Neural cell (in vitro differentiated cells): Measurements from ENCODE around the gene ARHGAP20. TPM values are rescaled to one million over a fixed set of nuclear protein-coding genes. Genes with fewer than 3 reads are reported as not detected.

Source experiments
- H2AFZ ChIP-seq: fragments of 200-600, 300-800 bp; sonication (generic), shearing (Covaris generic); 2 replicates; pipeline ENCODE4 v1.6.0; 2014; ENCODE audit warnings: low read depth, mild to moderate bottlenecking, antibody characterized with exemption, low read length, moderate library complexity
- H3F3A ChIP-seq: fragments of 200-600 bp; shearing (Covaris generic); 2 replicates; pipeline ENCODE4 v1.6.1; 2016; ENCODE audit warnings: mild to moderate bottlenecking, moderate library complexity, mixed read lengths, antibody characterized with exemption, low read length; ENCODE audit not compliant: insufficient read depth, poor library complexity, severe bottlenecking
- H3K27ac ChIP-seq: fragments of 200-600, 300-800 bp; sonication (generic), shearing (Covaris generic); 2 replicates; pipeline ENCODE4 v1.5.1; 2014; ENCODE audit warnings: mild to moderate bottlenecking, low read length, moderate library complexity
- H3K27me3 ChIP-seq: fragments of 300-800, 200-600 bp; sonication (generic), shearing (Covaris generic); 2 replicates; pipeline ENCODE4 v1.6.0; 2014; ENCODE audit warnings: mild to moderate bottlenecking, low read depth, low read length, moderate library complexity; ENCODE audit not compliant: insufficient read depth
- H3K36me3 ChIP-seq: fragments of 300-800, 200-600 bp; sonication (generic), shearing (Covaris generic); 2 replicates; pipeline ENCODE4 v1.5.1; 2014; ENCODE audit warnings: mild to moderate bottlenecking, antibody characterized with exemption, low read length, moderate library complexity; ENCODE audit not compliant: insufficient read depth
- H3K4me2 ChIP-seq: fragments of 300-800, 200-600 bp; sonication (generic), shearing (Covaris generic); 2 replicates; pipeline ENCODE4 v1.6.0; 2014; ENCODE audit warnings: mild to moderate bottlenecking, low read length
- H3K4me3 ChIP-seq: fragments of 300-800, 200-600 bp; sonication (generic), shearing (Covaris generic); 2 replicates; pipeline ENCODE4 v1.5.1; 2014; ENCODE audit warnings: mild to moderate bottlenecking, low read length, moderate library complexity
- H3K79me2 ChIP-seq: fragments of 200-600 bp; shearing (Covaris generic); replicated peaks from 2 replicates; pipeline ENCODE4 v1.6.0; 2014; ENCODE audit warnings: mild to moderate bottlenecking, low read length, moderate library complexity; ENCODE audit not compliant: insufficient read depth
- H3K9ac ChIP-seq: fragments of 300-800, 200-600 bp; sonication (generic), shearing (Covaris generic); 2 replicates; pipeline ENCODE4 v1.6.1; 2016; ENCODE audit warnings: mild to moderate bottlenecking, low read length, mixed read lengths
- H3K9me2 ChIP-seq: fragments of 200-600 bp; shearing (Covaris generic); 2 replicates; pipeline ENCODE4 v1.6.1; 2016; ENCODE audit warnings: mild to moderate bottlenecking, low read length, mixed read lengths; ENCODE audit not compliant: insufficient read depth
- H3K9me3 ChIP-seq: fragments of 200-600, 300-800 bp; sonication (generic), shearing (Covaris generic); 2 replicates; pipeline ENCODE4 v1.6.1; 2016; ENCODE audit warnings: mild to moderate bottlenecking, mixed run types, low read length, moderate library complexity, mixed read lengths
- H4K20me1 ChIP-seq: fragments of 200-600 bp; shearing (Covaris generic); 2 replicates; pipeline ENCODE4 v1.6.1; 2016; ENCODE audit warnings: mild to moderate bottlenecking, mixed run types; ENCODE audit not compliant: insufficient read depth
- CTCF ChIP-seq: fragments of 450-650 bp; IDR thresholded peaks from 2 replicates; pipeline ENCODE4 v1.5.1; 2014; ENCODE audit warnings: antibody characterized with exemption, mild to moderate bottlenecking, moderate library complexity; ENCODE audit not compliant: poor library complexity, severe bottlenecking
- EP300 ChIP-seq: fragments of 450-650 bp; conservative IDR thresholded peaks from 2 replicates; pipeline ENCODE4 v1.6.1; 2014; ENCODE audit warnings: antibody characterized with exemption, mild to moderate bottlenecking, moderate library complexity; ENCODE audit not compliant: poor library complexity, severe bottlenecking
- EZH2 ChIP-seq: fragments of 200-600, 300-800 bp; shearing (Covaris generic), sonication (generic); IDR thresholded peaks from 2 replicates; pipeline ENCODE4 v1.6.1; 2014; ENCODE audit warnings: antibody characterized with exemption, low read length, borderline replicate concordance, mild to moderate bottlenecking; ENCODE audit not compliant: insufficient read depth, poor library complexity, severe bottlenecking
- MXI1 ChIP-seq: fragments of 450-650 bp; conservative IDR thresholded peaks from 2 replicates; pipeline ENCODE4 v1.6.1; 2014; ENCODE audit warnings: antibody characterized with exemption, mild to moderate bottlenecking; ENCODE audit not compliant: poor library complexity, severe bottlenecking
- POLR2AphosphoS5 ChIP-seq: IDR thresholded peaks from 2 replicates; pipeline ENCODE4 v1.6.1; 2012
- RAD21 ChIP-seq: fragments of 450-650 bp; conservative IDR thresholded peaks from 2 replicates; pipeline ENCODE4 v1.6.1; 2014; ENCODE audit warnings: antibody characterized with exemption, mild to moderate bottlenecking, moderate library complexity
- REST ChIP-seq: IDR thresholded peaks from 2 replicates; pipeline ENCODE4 v1.6.1; 2012; ENCODE audit warnings: borderline replicate concordance
- SMC3 ChIP-seq: fragments of 450-650 bp; conservative IDR thresholded peaks from 2 replicates; pipeline ENCODE4 v1.6.1; 2014; ENCODE audit warnings: antibody characterized with exemption, mild to moderate bottlenecking, moderate library complexity; ENCODE audit not compliant: poor library complexity
- TAF1 ChIP-seq: IDR thresholded peaks from 2 replicates; pipeline ENCODE4 v1.6.1; 2012; ENCODE audit warnings: low read depth
- polyA plus RNA-seq: library from polyadenylated mRNA; depleted of rRNA; stranded (reverse); fragments of >200 nt; gene quantifications from 2 replicates; pipeline ENCODE4 v1.2.3, GENCODE V29; 2014

Gene ARHGAP20
- polyA plus RNA-seq, 1 donor from 2014 or later: 1.2 TPM

GRCh38 chr11:110728883-110729282, 16.6 kb upstream of the ARHGAP20 start:
- no peak overlapping the region for H3K9ac ChIP-seq
- H3K9me3 ChIP-seq: no peaks in the 10 kb centered on the region
- no peaks in the 10 kb centered on the region for H3K79me2 ChIP-seq
- H3K27me3 ChIP-seq: no peaks in the 10 kb centered on the region
- no peaks in the 10 kb centered on the region for H3F3A ChIP-seq
- no peak overlapping the region for H2AFZ ChIP-seq
- peaks cover 2% of the 10 kb centered on the region for H3K9me2 ChIP-seq
- H4K20me1 ChIP-seq: no peaks in the 10 kb centered on the region
- no peak overlapping the region for H3K4me3 ChIP-seq
- no peak overlapping the region for H3K27ac ChIP-seq
- TF ChIP-seq EP300: no peak
- TF ChIP-seq SMC3: no peak
- TF ChIP-seq RAD21: no peak
- no peak for TF ChIP-seq CTCF
- no peak for TF ChIP-seq MXI1
- TF ChIP-seq TAF1: no peak
- TF ChIP-seq REST: no peak
- TF ChIP-seq POLR2AphosphoS5: no peak
- no peak for TF ChIP-seq EZH2
- no peak overlapping the region for H3K4me2 ChIP-seq
- H3K36me3 ChIP-seq: no peaks in the 10 kb centered on the region

DNA sequence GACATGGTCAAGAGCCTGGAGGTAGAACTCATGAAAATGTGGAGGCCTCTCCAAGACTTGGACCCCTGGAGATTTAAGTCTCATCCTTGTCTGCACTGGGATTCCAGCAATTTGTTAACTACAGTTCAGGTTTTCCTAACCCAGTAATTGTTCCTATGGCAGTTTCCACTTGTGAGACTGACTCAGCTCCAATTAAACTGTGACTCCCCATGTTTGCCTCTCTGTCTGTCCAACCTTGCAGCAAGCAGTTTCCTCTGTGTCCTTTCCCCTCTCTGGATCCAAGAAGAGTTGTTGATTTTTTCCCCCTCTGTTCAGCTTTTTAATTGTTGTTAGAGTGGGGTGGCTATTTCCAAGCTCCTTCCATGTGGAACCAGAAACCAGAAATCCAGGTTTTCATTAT, 16.2 kb upstream of the ARHGAP20 start:
- TF ChIP-seq TAF1 (no peak), CTCF (no peak), REST (no peak), EP300 (no peak), SMC3 (no peak), RAD21 (no peak), POLR2AphosphoS5 (no peak), MXI1 (no peak), EZH2 (no peak)
- Histone ChIP-seq H3K4me2 (no peak overlapping the region), H3K27ac (no peak overlapping the region), H3K79me2 (no peaks in the 10 kb centered on the region), H3K36me3 (no peaks in the 10 kb centered on the region), H3K9me3 (no peaks in the 10 kb centered on the region), H3K9me2 (no peaks in the 10 kb centered on the region), H3K27me3 (no peaks in the 10 kb centered on the region), H4K20me1 (no peaks in the 10 kb centered on the region), H3F3A (no peaks in the 10 kb centered on the region), H3K9ac (no peak overlapping the region), H2AFZ (no peak overlapping the region), H3K4me3 (no peak overlapping the region)
